HuH-7 (cell line): ENCODE measurements around the gene C12orf76.
"Not testable (repeated sequence)": the region's sequence is repeated elsewhere in the genome, so short reads cannot be mapped to it uniquely, and the experiment has no call there.

ENCODE experiments used
- DNase-seq: peaks from one replicate; pipeline ENCODE4 v3.0.0; 2011; ENCODE audit warnings: low spot score

The C12orf76 gene

GRCh38 chr12:110020956-110021355 is 27.4 kb downstream of the C12orf76 start:
- DNase-seq: no peak

- DNase-seq: no peak
These were observed 33.2 kb downstream of the C12orf76 start for GRCh38 chr12:110015132-110015531.

GRCh38 chr12:110012659-110013058 is 35.7 kb downstream of the C12orf76 start:
- DNase-seq: no peak

GRCh38 chr12:110012137-110012536 is 36.2 kb downstream of the C12orf76 start:
- no peak for DNase-seq

- DNase-seq: no peak
These were observed 37.2 kb downstream of the C12orf76 start for GRCh38 chr12:110010853-110011723.

GRCh38 chr12:110008681-110009398 is 39.5 kb downstream of the C12orf76 start:
- not testable (repeated sequence) for DNase-seq

GRCh38 chr12:110007881-110008280 is 40.4 kb downstream of the C12orf76 start:
- no peak for DNase-seq

- DNase-seq: no peak
These were observed 42.2 kb downstream of the C12orf76 start for GRCh38 chr12:110006115-110006514.

- DNase-seq: no peak
These were observed 42.9 kb downstream of the C12orf76 start for GRCh38 chr12:110005319-110005973.

- DNase-seq: no peak
These were observed 43.7 kb downstream of the C12orf76 start for GRCh38 chr12:110004598-110004997.

- no peak for DNase-seq
These were observed 45.4 kb downstream of the C12orf76 start for GRCh38 chr12:110002676-110003515.

GRCh38 chr12:110001596-110001995 is 46.7 kb downstream of the C12orf76 start:
- no peak for DNase-seq

- no peak for DNase-seq
These were observed 48.3 kb downstream of the C12orf76 start for GRCh38 chr12:109999983-110000505.

- no peak for DNase-seq
These were observed 48.7 kb downstream of the C12orf76 start for GRCh38 chr12:109999649-109999971.

GRCh38 chr12:109998904-109999648 is 49.2 kb downstream of the C12orf76 start, which contains the start of gene ANKRD13A:
Gene ANKRD13A, plus strand, starts transcription at chr12:109999430. Its CDS starts 259 bp downstream, at chr12:109999689.
- peak; percentile 92 for DNase-seq

- no peak for DNase-seq
These were observed 50.0 kb downstream of the C12orf76 start for GRCh38 chr12:109998241-109998903.

GRCh38 chr12:109997393-109997792 is 50.9 kb downstream of the C12orf76 start:
- no peak for DNase-seq

GRCh38 chr12:109996483-109996853 is 51.9 kb downstream of the C12orf76 start:
- DNase-seq: no peak

- peak; percentile 95 for DNase-seq
These were observed 52.4 kb downstream of the C12orf76 start, which contains the start of gene GIT2 for GRCh38 chr12:109995686-109996482. Gene GIT2, minus strand, starts transcription at chr12:109996368. Its CDS starts 144 bp downstream, at chr12:109996224.
